Adrenal gland (tissue), 5 donors: ENCODE measurements around the gene SHISA8.

Experiments used
- POLR2A ChIP-seq, 2 donors: fragments of 450-650 bp; IDR thresholded peaks; one replicate each; pipeline ENCODE4 v1.6.1; 2017; ENCODE audit warnings: antibody characterized with exemption in 2 of 2, mild to moderate bottlenecking in 2 of 2, moderate library complexity in 1 of 2
- TF ChIP-seq, protein P1 (sequence below), 6 experiments: fragments of 450-650 bp in 4 of 6; fragments of 200-600 bp in 2 of 6; sonication (generic) in 1 of 6; IDR thresholded peaks; 1 replicate in 5 of 6; 2 replicates in 1 of 6; pipeline versions ENCODE4 v1.5.1 to v1.8.0; 2016 to 2021; ENCODE audit warnings: antibody characterized with exemption in 6 of 6, mild to moderate bottlenecking in 2 of 6, moderate library complexity in 1 of 6
- donor health status: DM: no; HTN: no; CAD: no.

DNA sequence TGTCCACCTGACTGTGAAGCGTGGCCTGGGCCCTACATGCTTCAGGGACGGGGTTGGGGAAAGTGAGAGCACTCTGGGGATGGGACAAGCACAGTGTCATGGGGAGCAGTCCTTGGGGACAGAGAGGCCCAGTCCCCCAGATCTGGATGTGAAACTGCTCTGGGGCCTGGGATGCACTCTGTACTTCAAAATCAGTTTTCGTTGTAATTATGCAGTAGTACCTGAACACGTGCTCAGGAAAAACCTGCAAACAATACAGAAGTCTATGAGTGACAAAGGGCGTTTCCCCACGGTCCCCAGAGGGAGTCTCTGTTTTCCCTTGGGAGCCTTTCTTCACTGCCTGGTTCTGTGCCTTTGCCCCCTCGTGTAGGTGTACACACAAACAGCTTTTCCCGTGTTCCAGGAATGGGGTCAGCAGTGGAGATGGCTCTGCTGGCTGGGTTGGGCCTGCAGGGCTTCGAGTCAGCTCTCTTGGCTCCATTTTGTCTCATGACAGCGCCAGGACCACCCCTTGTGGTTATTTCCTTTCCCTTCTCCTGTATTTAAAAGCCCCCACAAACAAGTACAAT is 16.9 kb upstream of the SHISA8 start:
- TF ChIP-seq, protein P1, sequence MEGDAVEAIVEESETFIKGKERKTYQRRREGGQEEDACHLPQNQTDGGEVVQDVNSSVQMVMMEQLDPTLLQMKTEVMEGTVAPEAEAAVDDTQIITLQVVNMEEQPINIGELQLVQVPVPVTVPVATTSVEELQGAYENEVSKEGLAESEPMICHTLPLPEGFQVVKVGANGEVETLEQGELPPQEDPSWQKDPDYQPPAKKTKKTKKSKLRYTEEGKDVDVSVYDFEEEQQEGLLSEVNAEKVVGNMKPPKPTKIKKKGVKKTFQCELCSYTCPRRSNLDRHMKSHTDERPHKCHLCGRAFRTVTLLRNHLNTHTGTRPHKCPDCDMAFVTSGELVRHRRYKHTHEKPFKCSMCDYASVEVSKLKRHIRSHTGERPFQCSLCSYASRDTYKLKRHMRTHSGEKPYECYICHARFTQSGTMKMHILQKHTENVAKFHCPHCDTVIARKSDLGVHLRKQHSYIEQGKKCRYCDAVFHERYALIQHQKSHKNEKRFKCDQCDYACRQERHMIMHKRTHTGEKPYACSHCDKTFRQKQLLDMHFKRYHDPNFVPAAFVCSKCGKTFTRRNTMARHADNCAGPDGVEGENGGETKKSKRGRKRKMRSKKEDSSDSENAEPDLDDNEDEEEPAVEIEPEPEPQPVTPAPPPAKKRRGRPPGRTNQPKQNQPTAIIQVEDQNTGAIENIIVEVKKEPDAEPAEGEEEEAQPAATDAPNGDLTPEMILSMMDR (IDR thresholded peaks at IDR 0.05): no peak
- no peak for TF ChIP-seq POLR2A (IDR thresholded peaks at IDR 0.05)
